ENCODE measurements around the gene SPON2.

Gene SPON2

DNA sequence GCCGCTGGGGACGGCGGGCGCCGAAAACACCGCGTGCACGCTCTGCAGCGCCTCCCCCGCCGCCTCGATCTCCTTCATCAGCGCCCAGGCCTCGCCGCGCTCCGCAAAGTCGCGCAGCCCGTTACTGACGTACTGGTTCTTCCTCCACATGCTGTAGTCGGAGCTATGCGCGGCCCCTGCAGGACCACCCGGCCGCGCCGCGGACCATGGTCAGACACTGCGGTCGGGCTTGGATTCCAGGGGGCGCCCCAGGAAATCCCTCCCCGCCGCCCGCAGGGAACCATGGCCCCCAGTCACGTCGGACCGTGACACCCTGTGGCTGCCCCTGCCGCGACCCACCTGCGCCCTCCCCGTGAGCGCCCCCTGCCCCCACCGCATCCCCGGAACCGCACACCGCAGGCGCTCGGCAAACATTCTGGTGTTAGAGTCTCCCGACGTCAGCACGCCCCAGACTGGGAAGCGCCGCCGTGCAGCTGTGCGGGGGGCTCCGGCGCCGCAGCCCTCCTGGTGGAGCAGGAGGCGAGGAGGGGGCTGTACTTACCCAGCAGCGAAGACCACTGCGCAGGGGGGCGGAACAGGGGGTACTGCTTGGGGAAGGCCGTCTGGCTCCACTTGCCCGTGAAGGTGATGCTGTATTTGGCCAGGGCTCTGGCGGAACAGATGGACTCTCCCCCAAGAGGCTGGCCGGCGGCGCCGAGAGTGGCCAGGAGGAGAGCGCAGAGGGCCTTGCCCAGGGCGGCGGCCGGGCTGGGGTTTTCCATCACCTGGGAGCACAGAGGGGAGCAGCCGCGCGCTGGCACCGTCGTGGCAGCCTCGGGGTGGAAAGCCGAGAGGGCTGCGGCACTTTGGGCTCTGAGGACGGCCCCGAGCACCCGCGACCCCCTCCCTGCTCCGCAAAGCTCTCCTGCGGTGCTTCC, 814 bp downstream of the SPON2 start:
- Histone ChIP-seq H3K9me3 (ENCODE audit: control insufficient read depth, low read length) (no peaks in the 10 kb centered on the region), H3K9ac (ENCODE audit: low read length) (peak overlapping the region; percentile 12), H3K36me3 (ENCODE audit: control insufficient read depth, insufficient read depth, low read length) (no peaks in the 10 kb centered on the region), H3K27me3 (ENCODE audit: control insufficient read depth, insufficient read depth, low read length) (peaks cover 54% of the 10 kb centered on the region), H3K4me3 (ENCODE audit: low read length) (no peak overlapping the region), H3K4me1 (ENCODE audit: control insufficient read depth, insufficient read depth, low read length) (peaks cover 32% of the 10 kb centered on the region)

DNA sequence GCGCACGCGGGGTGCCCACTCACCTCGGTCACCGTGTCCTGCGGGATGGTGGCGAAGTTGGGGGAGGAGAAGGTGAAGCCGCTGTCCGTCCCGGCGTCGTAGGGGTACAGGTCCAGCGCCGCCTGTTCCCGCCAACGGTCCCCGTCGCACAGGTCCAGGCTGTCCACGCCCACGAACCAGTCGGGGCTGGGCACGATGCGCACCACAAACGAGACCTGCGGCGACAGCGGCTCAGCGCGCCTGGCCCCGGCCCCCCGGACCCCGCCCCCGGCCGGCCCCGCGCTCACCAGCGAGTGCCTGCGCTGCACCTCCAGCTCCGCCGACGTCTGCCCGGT, 1.4 kb downstream of the SPON2 start:
- peaks cover 54% of the 10 kb centered on the region for H3K27me3 ChIP-seq (ENCODE audit: control insufficient read depth, insufficient read depth, low read length)

DNA sequence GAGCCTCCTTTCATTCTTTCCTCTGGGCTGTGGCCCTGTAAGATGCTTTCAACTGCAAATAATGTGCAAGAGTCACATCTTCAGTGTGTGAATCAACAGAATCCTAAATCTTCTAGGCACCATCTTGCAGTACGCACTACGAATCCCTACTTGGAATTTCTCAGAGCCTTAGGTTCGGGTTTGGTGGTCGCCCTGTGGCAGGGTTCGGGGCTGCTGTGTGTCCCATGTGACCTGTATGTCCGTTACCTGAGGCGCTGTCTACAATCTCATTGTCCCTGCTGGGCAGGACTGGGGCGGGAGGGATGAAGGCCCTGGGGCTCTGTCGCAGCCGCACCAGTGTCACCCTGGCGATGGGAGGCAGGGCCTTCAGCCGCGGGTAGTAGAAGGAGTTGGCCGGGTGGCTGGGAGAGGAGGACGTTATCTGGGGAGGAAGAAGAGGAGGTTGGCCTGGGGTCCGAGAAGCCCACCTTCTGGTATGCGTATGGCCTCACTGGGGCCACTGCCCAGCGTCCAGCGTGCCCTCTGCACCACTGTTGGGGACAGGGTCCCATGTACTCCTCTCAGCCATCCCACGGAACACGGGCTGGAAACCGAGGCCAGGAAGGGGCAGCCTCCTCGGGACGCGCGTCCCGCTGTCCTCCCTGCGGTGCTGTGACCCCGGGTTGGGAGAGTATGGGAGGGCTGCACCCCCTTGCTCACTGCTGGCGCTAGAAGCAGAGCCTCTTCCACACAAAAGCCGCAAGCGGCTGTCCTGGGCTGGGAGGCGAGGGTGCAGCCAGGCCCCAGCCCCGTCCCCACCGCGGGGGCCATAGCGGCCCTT, 2.0 kb downstream of the SPON2 start:
- H3K9ac ChIP-seq (ENCODE audit: low read length), result no peak overlapping the region
- H3K4me3 ChIP-seq (ENCODE audit: low read length), result no peak overlapping the region
- peaks cover 54% of the 10 kb centered on the region for H3K27me3 ChIP-seq (ENCODE audit: control insufficient read depth, insufficient read depth, low read length)

More for the DNA sequence above, 1.4 kb downstream of the SPON2 start:
- Histone ChIP-seq H3K9ac (ENCODE audit: low read length) (no peak overlapping the region), H3K9me3 (ENCODE audit: control insufficient read depth, low read length) (no peaks in the 10 kb centered on the region), H3K4me1 (ENCODE audit: control insufficient read depth, insufficient read depth, low read length) (peaks cover 32% of the 10 kb centered on the region), H3K36me3 (ENCODE audit: control insufficient read depth, insufficient read depth, low read length) (no peaks in the 10 kb centered on the region), H3K4me3 (ENCODE audit: low read length) (no peak overlapping the region)

DNA sequence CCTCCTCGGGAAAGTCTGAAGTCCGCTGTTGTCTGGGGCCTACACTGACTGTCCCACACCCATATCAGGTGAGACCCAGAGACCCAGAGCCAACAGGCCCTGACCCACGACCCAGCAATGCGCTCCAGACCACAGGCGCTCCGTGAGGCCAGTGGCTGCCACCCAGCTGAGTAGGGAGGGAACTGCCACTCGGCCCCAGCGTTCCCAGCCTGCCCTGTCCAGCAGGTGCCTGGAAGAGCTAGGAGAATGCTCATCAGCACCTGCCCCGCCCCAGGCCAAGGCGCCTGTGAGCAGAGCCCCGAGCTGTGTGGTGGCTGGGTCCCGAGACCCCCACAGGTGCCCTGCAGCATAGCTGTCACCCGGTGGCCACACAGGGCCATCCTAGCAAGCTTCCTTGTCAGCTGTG, 2.7 kb downstream of the SPON2 start:
- H3K9me3 ChIP-seq (ENCODE audit: control insufficient read depth, low read length), result no peaks in the 10 kb centered on the region
- H3K27me3 ChIP-seq (ENCODE audit: control insufficient read depth, insufficient read depth, low read length), result peaks cover 54% of the 10 kb centered on the region
- H3K36me3 ChIP-seq (ENCODE audit: control insufficient read depth, insufficient read depth, low read length), result no peaks in the 10 kb centered on the region
- H3K9ac ChIP-seq (ENCODE audit: low read length), result no peak overlapping the region
- H3K4me3 ChIP-seq (ENCODE audit: low read length), result no peak overlapping the region
- peaks cover 32% of the 10 kb centered on the region for H3K4me1 ChIP-seq (ENCODE audit: control insufficient read depth, insufficient read depth, low read length)

More for the DNA sequence above, 2.0 kb downstream of the SPON2 start:
- Histone ChIP-seq H3K4me1 (ENCODE audit: control insufficient read depth, insufficient read depth, low read length) (peaks cover 32% of the 10 kb centered on the region), H3K9me3 (ENCODE audit: control insufficient read depth, low read length) (no peaks in the 10 kb centered on the region), H3K36me3 (ENCODE audit: control insufficient read depth, insufficient read depth, low read length) (no peaks in the 10 kb centered on the region)

DNA sequence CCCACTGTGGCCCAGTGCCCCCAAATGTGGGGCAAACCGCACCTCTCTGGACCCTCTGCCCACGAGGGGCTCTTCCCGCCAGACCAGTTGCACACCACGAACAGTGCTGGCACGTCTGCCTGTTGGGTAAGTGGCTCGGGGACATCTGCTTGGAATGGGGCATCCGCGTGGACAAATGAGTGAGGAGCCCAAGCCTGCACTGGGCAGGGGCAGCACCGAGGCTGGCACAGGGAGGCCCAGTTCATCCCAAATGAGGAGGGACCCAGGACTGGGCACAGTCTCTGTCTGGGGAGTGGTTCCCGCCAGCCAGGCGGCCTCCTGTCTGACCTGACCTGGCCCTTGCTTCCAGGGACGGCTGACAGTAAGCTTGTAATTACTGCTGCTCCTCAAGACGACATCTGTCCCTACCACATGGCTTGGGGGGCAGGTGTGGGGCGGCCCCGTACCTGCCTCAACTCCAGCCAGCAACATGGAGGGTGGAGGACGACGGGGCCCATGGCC, 3.2 kb downstream of the SPON2 start:
- Histone ChIP-seq H3K9me3 (ENCODE audit: control insufficient read depth, low read length) (no peaks in the 10 kb centered on the region), H3K9ac (ENCODE audit: low read length) (no peak overlapping the region), H3K36me3 (ENCODE audit: control insufficient read depth, insufficient read depth, low read length) (no peaks in the 10 kb centered on the region), H3K4me3 (ENCODE audit: low read length) (no peak overlapping the region), H3K27me3 (ENCODE audit: control insufficient read depth, insufficient read depth, low read length) (peaks cover 54% of the 10 kb centered on the region), H3K4me1 (ENCODE audit: control insufficient read depth, insufficient read depth, low read length) (peaks cover 32% of the 10 kb centered on the region)

DNA sequence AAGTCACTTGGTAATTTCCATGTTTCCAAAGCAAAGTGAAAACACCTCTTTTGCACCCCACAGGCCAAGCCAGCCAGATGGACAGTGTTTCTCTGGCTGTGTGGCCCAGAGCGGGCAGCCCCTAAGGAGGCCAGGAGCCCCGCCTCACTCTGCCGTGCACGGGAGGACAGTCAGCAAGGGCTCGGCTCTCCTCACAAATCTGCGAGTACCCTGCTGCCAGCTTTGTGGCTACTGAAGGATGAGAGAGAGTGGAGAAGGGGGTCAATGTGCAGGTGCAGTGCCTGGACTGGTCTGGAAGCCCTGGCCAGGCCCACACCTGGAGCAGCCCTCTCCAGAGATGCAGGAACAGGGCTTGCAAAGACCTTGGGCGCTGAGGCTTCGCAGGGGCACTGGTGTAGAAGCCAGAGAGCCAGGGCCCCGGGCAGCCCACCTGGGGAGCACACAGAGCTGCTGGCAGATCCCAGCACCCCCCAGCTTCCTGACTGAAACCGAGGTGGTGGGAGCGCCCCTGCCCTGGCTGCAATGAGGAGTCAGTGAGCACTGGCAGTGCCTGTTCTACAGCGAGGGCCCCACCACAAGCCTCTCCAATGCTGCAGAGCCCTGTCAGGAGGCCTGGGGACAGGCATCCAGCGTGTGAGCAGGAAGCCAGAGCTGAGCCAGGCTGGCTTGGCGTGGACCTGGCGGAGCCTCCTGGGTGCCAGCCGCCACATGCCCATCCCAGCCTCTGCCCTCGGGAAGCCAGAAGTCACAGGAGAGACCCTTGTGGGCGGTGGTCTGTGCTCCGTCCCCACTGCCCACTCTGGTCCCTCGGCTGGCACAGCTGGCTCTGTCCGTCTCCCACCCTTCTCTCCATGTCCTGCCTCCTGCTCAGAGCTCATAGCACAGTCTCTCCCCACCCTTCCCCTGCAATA, 3.9 kb downstream of the SPON2 start:
- H3K4me3 ChIP-seq (ENCODE audit: low read length), result no peak overlapping the region

DNA sequence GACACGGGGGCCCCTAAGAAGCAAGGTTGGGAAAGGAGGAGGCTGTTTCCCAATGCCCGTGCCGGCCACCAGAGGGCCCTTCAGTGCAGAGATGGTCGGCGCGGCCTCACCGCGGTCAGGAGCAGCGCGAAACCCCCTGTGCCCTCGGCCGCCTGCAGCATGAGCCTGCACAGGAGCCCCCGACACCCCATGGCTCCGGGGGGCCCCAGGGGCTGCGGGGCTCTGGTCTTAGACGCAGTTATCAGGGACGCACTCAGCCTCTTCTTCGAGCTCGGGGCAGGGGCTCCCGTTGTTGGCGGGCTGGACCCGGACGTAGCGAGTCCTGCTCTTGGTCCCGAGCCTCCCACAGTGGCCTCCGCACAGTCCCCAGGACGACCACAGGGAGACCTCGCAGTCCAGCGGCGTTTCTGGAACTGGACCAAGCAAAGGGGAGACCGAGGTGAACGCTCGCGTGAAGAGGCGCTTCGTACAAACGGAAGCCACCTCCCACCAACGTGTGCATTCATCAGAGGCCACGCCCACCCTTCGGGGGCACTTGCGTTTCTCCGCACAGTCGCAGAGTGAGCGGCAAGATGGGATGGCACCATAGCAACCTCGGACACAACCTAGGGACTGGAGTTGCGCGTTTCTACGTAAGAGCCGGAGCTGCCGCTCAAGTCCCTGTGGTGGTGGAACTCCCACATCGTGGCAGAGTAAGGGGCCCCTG, 5.0 kb downstream of the SPON2 start:
- Histone ChIP-seq H3K36me3 (ENCODE audit: control insufficient read depth, insufficient read depth, low read length) (no peaks in the 10 kb centered on the region), H3K9me3 (ENCODE audit: control insufficient read depth, low read length) (no peaks in the 10 kb centered on the region), H3K27me3 (ENCODE audit: control insufficient read depth, insufficient read depth, low read length) (peaks cover 47% of the 10 kb centered on the region), H3K4me3 (ENCODE audit: low read length) (peak overlapping the region; percentile 48), H3K9ac (ENCODE audit: low read length) (peak overlapping the region; percentile 49), H3K4me1 (ENCODE audit: control insufficient read depth, insufficient read depth, low read length) (peaks cover 32% of the 10 kb centered on the region)

More for the DNA sequence above, 3.9 kb downstream of the SPON2 start:
- no peaks in the 10 kb centered on the region for H3K36me3 ChIP-seq (ENCODE audit: control insufficient read depth, insufficient read depth, low read length)
- peaks cover 36% of the 10 kb centered on the region for H3K4me1 ChIP-seq (ENCODE audit: control insufficient read depth, insufficient read depth, low read length)
- H3K9ac ChIP-seq (ENCODE audit: low read length), result no peak overlapping the region
- no peaks in the 10 kb centered on the region for H3K9me3 ChIP-seq (ENCODE audit: control insufficient read depth, low read length)
- H3K27me3 ChIP-seq (ENCODE audit: control insufficient read depth, insufficient read depth, low read length), result peaks cover 54% of the 10 kb centered on the region

DNA sequence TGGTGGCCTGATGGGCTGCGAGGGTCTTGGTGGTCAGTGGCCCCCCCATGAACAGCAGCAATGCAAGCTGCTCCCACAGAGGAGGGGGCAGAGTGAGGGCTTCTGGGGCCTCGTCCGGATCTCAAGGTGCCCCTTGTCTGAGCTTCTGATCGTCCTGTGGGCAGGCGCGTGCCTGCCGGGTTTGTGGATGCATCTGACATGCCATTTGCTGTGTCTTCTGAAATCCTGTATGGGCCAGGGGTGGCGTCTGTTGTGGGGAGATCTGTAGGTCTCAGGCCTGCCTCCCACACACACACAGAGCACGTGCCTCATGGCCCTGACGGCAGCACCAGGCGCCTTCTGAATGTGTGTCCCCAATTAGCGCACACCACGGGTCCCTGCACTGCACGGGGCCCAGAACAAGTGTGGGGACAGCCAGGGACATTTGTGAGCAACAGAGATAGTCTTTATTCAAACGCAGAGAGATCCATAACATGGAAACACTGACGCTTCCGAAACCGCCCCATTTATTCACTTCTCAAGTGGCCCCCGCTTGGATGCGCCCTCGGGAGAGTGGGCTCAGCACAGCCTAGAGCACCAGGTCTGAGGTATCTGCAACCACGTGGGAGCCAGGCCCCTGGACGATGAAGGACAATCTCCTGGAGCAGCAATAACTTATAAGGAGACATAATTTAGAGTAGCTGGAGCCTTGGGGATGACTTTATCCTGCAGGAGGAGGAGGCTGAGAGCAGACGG, 5.7 kb downstream of the SPON2 start:
- peak overlapping the region; percentile 49 for H3K9ac ChIP-seq (ENCODE audit: low read length)
- no peak overlapping the region for H3K4me3 ChIP-seq (ENCODE audit: low read length)
- H3K36me3 ChIP-seq (ENCODE audit: control insufficient read depth, insufficient read depth, low read length), result no peaks in the 10 kb centered on the region
- H3K27me3 ChIP-seq (ENCODE audit: control insufficient read depth, insufficient read depth, low read length), result peaks cover 40% of the 10 kb centered on the region
- H3K9me3 ChIP-seq (ENCODE audit: control insufficient read depth, low read length), result no peaks in the 10 kb centered on the region
- peaks cover 26% of the 10 kb centered on the region for H3K4me1 ChIP-seq (ENCODE audit: control insufficient read depth, insufficient read depth, low read length)

DNA sequence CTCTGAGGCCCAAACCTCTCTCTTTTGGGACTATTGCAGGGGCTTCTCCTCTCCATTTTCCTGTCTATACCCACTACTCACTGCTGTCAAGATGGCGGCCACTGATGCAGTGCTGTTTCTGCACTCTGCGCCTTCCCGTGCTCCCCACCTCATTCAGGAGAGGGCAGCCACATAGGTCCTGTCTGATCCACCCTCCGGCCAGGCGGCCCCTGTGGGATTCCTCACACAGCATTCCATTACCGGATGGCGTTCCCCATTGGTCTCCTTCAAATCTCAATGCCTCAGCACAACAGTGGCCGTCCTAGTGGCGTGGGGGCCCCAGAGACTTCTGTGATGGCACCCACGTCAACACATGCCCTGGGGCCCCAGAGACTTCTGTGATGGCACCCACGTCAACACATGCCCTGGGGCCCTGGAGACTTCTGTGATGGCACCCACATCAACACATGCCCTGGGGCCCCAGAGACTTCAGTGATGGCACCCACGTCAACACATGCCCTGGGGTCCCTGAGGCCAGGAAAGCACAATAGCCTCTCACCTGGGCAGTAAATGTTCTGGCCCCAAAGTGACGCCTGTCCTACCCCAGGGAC, 7.3 kb downstream of the SPON2 start:
- Histone ChIP-seq H3K27me3 (ENCODE audit: control insufficient read depth, insufficient read depth, low read length) (peaks cover 23% of the 10 kb centered on the region), H3K9ac (ENCODE audit: low read length) (no peak overlapping the region), H3K4me3 (ENCODE audit: low read length) (no peak overlapping the region)

DNA sequence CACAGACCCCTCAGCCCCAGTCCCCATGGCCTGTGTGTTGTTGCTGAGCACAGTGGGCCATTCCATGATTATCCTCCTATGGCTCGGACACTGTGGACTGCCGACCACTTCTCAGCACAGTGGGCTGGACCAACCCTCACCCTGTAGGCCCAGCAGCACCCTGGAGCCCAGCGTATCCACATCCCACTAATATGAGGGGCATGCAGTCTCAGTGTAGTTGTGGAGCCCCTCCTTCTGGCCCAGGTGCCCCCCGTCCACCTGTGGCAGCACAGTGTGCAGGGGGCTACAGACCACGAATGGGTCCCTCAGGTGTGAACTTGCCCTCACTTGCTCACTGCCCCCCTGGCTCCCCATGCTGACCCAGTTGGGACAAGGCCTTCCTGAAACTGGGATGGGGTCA, 7.9 kb downstream of the SPON2 start:
- peaks cover 21% of the 10 kb centered on the region for H3K4me1 ChIP-seq (ENCODE audit: control insufficient read depth, insufficient read depth, low read length)
- no peaks in the 10 kb centered on the region for H3K36me3 ChIP-seq (ENCODE audit: control insufficient read depth, insufficient read depth, low read length)
- no peaks in the 10 kb centered on the region for H3K9me3 ChIP-seq (ENCODE audit: control insufficient read depth, low read length)
- H3K27me3 ChIP-seq (ENCODE audit: control insufficient read depth, insufficient read depth, low read length), result peaks cover 17% of the 10 kb centered on the region
- H3K9ac ChIP-seq (ENCODE audit: low read length), result no peak overlapping the region
- H3K4me3 ChIP-seq (ENCODE audit: low read length), result no peak overlapping the region

More for the DNA sequence above, 7.3 kb downstream of the SPON2 start:
- no peaks in the 10 kb centered on the region for H3K36me3 ChIP-seq (ENCODE audit: control insufficient read depth, insufficient read depth, low read length)
- H3K4me1 ChIP-seq (ENCODE audit: control insufficient read depth, insufficient read depth, low read length), result peaks cover 21% of the 10 kb centered on the region
- no peaks in the 10 kb centered on the region for H3K9me3 ChIP-seq (ENCODE audit: control insufficient read depth, low read length)

Data from mucosa of stomach (tissue), 1 donor.